Gastroesophageal sphincter (tissue), 4 donors: ENCODE data around the gene PICK1. TPM values are rescaled to one million over a fixed set of nuclear protein-coding genes. Genes with fewer than 3 reads are reported as not detected.

Source experiments
- ATAC-seq: fragments of 150-250 bp; one replicate; pipeline ENCODE4 v1.9.1; 2016; ENCODE audit warnings: mild to moderate bottlenecking, moderate library complexity
- H3K27ac ChIP-seq, 4 donors: fragments of 200-600 bp; sonication (generic) in 3 of 4; 1 replicate in 3 of 4; 2 replicates in 1 of 4; pipeline ENCODE4 v1.5.1; 2016 to 2019
- H3K27me3 ChIP-seq: fragments of 200-600 bp; sonication (generic); one replicate; pipeline ENCODE4 v1.5.1; 2019
- H3K36me3 ChIP-seq, 2 donors: fragments of 200-600 bp; sonication (generic); one replicate each; pipeline ENCODE4 v1.5.1; 2019; ENCODE audit warnings: control low read depth in 1 of 2
- H3K4me1 ChIP-seq, 3 donors: fragments of 200-600 bp; sonication (generic); 1 replicate in 2 of 3; 2 replicates in 1 of 3; pipeline ENCODE4 v1.5.1; 2016 to 2019; ENCODE audit warnings: control low read depth in 2 of 3
- H3K4me3 ChIP-seq, 2 donors: fragments of 200-600 bp; sonication (generic); one replicate each; pipeline ENCODE4 v1.5.1; 2019; ENCODE audit warnings: mild to moderate bottlenecking in 1 of 2, moderate library complexity in 1 of 2
- H3K9me3 ChIP-seq, 3 donors: fragments of 200-600 bp; sonication (generic); one replicate each; pipeline ENCODE4 v1.5.1; 2017 to 2019; ENCODE audit warnings: control low read depth in 2 of 3
- EP300 ChIP-seq: sonication (generic); formaldehyde crosslinking; IDR thresholded peaks from one replicate; pipeline ENCODE4 v1.6.1; 2017; ENCODE audit warnings: antibody characterized with exemption, mild to moderate bottlenecking
- POLR2A ChIP-seq, 2 donors: fragments of 450-650 bp; IDR thresholded peaks; one replicate each; pipeline ENCODE4 v1.6.1; 2017; ENCODE audit warnings: antibody characterized with exemption in 2 of 2, mild to moderate bottlenecking in 2 of 2, moderate library complexity in 1 of 2
- POLR2AphosphoS5 ChIP-seq: sonication (generic); formaldehyde crosslinking; IDR thresholded peaks from one replicate; pipeline ENCODE4 v1.6.1; 2017; ENCODE audit warnings: antibody characterized with exemption
- WGBS, 2 donors: methylation state at CpG; one replicate each; pipeline ENCODE4 v1.1.5; 2018; ENCODE audit warnings: low coverage in 1 of 2; 5-methylcytosine and 5-hydroxymethylcytosine counted together
- total RNA-seq, 4 donors: library from RNA; depleted of rRNA; stranded (reverse); fragments of >200 nt; gene quantifications; one replicate each; pipeline ENCODE4 v1.1.0, GENCODE V29; 2016
- TF ChIP-seq, protein P1 (sequence below), 4 experiments: fragments of 200-600 bp in 2 of 4; fragments of 450-650 bp in 2 of 4; sonication (generic) in 1 of 4; IDR thresholded peaks; one replicate each; pipeline ENCODE4 v1.5.1; 2017 to 2019; ENCODE audit warnings: antibody characterized with exemption in 4 of 4, mild to moderate bottlenecking in 2 of 4, moderate library complexity in 2 of 4

Gene PICK1
- total RNA-seq, 4 donors from 2014 or later: 20.3 to 35.3 (median 25.7) TPM

DNA sequence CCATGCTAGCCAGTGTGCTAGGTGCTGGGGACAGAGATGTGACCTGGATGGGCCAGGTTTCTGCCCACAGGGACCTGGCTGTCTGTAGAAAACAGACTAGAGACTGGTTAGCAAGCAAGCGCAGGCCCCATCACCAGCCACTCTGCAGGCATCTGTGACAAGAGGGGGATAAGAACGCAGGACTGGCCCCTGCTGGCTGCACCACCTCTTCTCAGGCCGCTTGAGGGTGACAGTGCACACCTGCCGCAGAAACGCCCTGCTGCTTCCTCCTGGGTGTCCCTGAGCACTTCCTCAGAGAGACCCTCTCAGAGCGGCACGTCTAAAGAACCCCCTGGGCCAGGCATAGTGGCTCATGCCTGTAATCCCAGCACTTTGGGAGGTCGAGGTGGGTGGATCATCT is 5.9 kb upstream of the PICK1 start:
- ATAC-seq: no peak
- no peaks in the 10 kb centered on the region for H3K9me3 ChIP-seq
- no CpG with 5 or more reads among the region's 8 CpGs for WGBS, 2 donors
- TF ChIP-seq EP300: no peak
- TF ChIP-seq POLR2AphosphoS5: no peak
- TF ChIP-seq, protein P1, sequence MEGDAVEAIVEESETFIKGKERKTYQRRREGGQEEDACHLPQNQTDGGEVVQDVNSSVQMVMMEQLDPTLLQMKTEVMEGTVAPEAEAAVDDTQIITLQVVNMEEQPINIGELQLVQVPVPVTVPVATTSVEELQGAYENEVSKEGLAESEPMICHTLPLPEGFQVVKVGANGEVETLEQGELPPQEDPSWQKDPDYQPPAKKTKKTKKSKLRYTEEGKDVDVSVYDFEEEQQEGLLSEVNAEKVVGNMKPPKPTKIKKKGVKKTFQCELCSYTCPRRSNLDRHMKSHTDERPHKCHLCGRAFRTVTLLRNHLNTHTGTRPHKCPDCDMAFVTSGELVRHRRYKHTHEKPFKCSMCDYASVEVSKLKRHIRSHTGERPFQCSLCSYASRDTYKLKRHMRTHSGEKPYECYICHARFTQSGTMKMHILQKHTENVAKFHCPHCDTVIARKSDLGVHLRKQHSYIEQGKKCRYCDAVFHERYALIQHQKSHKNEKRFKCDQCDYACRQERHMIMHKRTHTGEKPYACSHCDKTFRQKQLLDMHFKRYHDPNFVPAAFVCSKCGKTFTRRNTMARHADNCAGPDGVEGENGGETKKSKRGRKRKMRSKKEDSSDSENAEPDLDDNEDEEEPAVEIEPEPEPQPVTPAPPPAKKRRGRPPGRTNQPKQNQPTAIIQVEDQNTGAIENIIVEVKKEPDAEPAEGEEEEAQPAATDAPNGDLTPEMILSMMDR (IDR thresholded peaks at IDR 0.05): no peak
- no peak for TF ChIP-seq POLR2A (IDR thresholded peaks at IDR 0.05)
- H3K4me1 ChIP-seq: peaks cover 0 to 12% (median 3%) of the 10 kb centered on the region in 3 donors
- peaks cover 20% of the 10 kb centered on the region for H3K27me3 ChIP-seq
- H3K4me3 ChIP-seq: no peak overlapping the region
- H3K27ac ChIP-seq: peak overlapping the region in 1 of 4 donors; percentile 67
- H3K36me3 ChIP-seq: no peaks in the 10 kb centered on the region

DNA sequence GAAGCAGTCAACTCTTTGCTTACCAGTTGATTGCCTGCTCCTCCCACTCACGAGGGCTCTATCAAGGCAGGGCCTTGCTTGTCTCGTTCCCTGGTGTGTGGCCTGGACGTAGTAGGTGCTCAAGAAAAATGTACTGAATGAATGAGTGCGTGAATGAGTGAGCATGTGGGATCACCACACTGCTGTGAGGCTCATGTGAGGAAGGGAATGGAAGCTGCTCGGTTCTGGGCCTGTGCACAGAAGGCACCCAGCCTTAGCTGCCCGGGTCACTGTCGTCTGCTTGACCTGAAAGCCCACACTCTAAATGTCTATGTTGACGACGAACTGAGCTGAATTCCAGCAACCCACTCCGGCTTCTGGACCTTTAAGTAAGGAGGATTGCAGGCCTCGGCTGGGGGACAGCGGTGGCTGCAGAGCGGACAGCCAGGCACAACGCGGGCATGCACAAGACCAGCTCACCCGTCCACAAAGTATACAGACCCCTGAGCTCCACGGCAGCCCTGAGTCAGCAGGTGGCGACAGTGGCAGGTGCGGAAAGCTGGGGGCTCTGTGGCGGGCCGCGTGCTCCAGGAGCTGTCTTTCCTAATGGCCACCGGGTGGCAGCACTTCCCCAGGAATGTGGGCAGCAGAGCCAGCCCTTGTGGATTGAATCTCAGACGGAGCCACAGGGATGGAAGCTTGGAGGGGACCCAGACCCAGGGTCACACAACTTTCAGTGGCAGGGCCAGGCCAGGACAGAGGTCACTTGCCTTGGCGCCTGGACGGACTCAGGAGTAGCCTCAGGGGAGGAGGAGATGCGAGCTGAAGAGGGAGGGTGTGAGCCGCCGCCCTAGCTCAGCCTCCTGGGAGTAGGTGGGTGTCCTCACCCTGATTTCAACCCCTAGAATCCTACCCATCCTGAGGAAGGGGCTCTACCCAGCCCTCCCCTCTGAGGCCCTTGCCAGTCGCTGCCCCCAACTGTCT is 5.0 kb upstream of the PICK1 start:
- peak; percentile 57 for ATAC-seq
- H3K4me3 ChIP-seq: no peak overlapping the region
- peaks cover 20% of the 10 kb centered on the region for H3K27me3 ChIP-seq
- 28 to 67% methylated on average over 2 to 5 of the region's 30 CpGs for WGBS, 2 donors
- no peaks in the 10 kb centered on the region for H3K36me3 ChIP-seq
- peaks cover 0 to 19% (median 8%) of the 10 kb centered on the region in 3 donors for H3K4me1 ChIP-seq
- TF ChIP-seq EP300 (no peak), POLR2AphosphoS5 (no peak), POLR2A (IDR thresholded peaks at IDR 0.05) (no peak)
- TF ChIP-seq, protein P1 (IDR thresholded peaks at IDR 0.05): peak in 3 of 4 experiments; percentile 86 to 91 (median 86)
- no peaks in the 10 kb centered on the region for H3K9me3 ChIP-seq
- peak overlapping the region in 1 of 4 donors; percentile 67 for H3K27ac ChIP-seq

DNA sequence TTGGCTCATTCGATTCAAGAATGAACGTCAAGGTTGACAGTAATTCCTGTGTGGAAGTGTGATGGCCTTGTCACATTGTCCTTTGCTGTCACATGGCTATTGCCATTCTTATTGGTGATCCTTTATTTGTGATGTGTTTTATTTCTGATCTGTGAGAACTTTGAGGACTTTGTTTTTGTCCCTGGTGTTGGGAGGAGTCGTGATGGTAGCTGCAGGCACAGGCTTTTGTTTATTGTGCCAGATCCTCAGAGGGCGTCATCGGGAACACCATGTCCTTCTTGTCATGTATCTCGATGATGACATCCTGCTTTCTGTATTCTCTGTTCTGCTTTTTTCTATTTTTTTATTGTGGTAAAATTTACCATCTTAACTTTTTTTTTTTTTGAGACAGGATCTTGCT is 5.6 kb downstream of the PICK1 start:
- Histone ChIP-seq H3K27me3 (no peaks in the 10 kb centered on the region), H3K36me3 (peaks cover 0 to 88% of the 10 kb centered on the region in 2 donors), H3K27ac (peak overlapping the region in 3 of 4 donors; percentile 46 to 72 (median 71)), H3K9me3 (no peaks in the 10 kb centered on the region), H3K4me1 (peaks cover 0 to 30% (median under 1%) of the 10 kb centered on the region in 3 donors), H3K4me3 (no peak overlapping the region)
- 56 to 69% methylated on average over 4 to 6 of the region's 6 CpGs for WGBS, 2 donors
- TF ChIP-seq POLR2AphosphoS5 (peak; percentile 32), POLR2A (IDR thresholded peaks at IDR 0.05) (no peak)
- ATAC-seq: peak; percentile 59

DNA sequence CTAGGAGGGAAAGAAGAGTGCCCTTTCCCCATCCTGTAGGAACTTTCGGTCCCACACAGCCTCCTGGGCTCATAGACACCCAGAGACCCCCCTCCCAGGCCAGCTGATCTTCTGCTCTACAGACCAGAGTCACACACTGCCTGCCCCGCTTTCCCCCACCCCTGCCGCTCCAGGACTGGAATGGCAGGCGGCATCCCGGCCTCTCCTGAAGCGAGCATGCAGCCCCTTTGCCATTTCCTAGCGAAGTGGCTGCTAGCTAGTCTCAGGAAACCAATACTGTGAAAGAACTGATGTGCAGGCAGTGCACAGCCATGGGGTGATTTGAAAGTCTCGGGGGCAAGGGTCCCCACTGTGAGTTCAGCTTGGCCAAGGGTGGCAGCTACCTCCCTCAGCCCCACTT is 8.3 kb downstream of the PICK1 start:
- H3K4me1 ChIP-seq: peaks cover 0 to 52% (median 18%) of the 10 kb centered on the region in 3 donors
- H3K27me3 ChIP-seq: no peaks in the 10 kb centered on the region
- WGBS, 2 donors: 100% methylated on average over 1 of the region's 8 CpGs; no CpG with 5 or more reads in 1 of the 2 donors
- peaks cover 0 to 95% of the 10 kb centered on the region in 2 donors for H3K36me3 ChIP-seq
- ATAC-seq: no peak
- TF ChIP-seq, protein P1 (IDR thresholded peaks at IDR 0.05): no peak
- TF ChIP-seq EP300 (no peak), POLR2A (IDR thresholded peaks at IDR 0.05) (no peak), POLR2AphosphoS5 (no peak)
- no peak overlapping the region for H3K27ac ChIP-seq
- H3K9me3 ChIP-seq: no peaks in the 10 kb centered on the region
- H3K4me3 ChIP-seq: no peak overlapping the region

DNA sequence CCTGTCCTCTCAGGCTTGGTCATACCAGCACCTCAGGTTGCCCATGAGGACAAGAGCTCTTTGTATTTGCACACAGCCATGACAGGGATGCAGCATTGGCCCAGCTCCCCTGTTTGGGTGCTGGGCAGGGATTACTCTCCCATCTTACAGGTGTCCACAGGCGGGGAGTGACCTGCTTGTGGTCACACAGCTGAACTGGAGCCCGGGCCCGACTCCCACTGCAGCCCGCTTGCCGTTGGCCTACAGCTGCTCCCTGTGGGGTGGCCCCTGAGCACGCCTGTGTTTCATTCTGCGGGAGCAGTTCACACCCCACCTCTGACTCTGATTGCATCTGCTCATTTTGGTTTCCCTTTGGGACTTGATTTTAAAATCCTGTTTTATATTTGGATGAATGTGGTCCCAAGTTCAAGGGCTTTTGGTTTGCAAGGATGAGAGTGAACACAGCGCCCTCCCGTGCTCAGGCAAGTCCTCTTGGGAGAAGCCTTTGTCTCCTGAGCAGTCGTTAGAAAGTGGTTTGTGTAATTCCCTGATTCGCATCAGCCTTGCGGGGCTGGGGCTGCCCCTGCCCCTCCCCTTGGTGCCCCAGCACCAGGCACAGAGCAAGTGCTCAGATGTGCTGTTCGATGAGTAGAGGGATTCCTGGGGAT is 9.3 kb downstream of the PICK1 start:
- Histone ChIP-seq H3K9me3 (no peaks in the 10 kb centered on the region), H3K27ac (peak overlapping the region in 1 of 4 donors; percentile 78), H3K4me1 (peaks cover 0 to 59% (median 18%) of the 10 kb centered on the region in 3 donors), H3K4me3 (no peak overlapping the region), H3K27me3 (no peaks in the 10 kb centered on the region), H3K36me3 (peaks cover 0 to 95% of the 10 kb centered on the region in 2 donors)
- ATAC-seq: no peak
- no peak for TF ChIP-seq EP300
- TF ChIP-seq POLR2A (IDR thresholded peaks at IDR 0.05): no peak
- no peak for TF ChIP-seq POLR2AphosphoS5
- TF ChIP-seq, protein P1 (IDR thresholded peaks at IDR 0.05): no peak
- 89% methylated on average over 5 of the region's 13 CpGs; no CpG with 5 or more reads in 1 of the 2 donors for WGBS, 2 donors
